ENCODE measurements around the gene C3orf49. TPM values are rescaled to one million over a fixed set of nuclear protein-coding genes. Genes with fewer than 3 reads are reported as not detected.
A peak's percentile ranks its signal among the peaks of the same experiment; 100 is the strongest.

The C3orf49 gene
- total and polyA plus RNA-seq, 2 of the 13 experiments (the other 11 are each of a cell fraction or from before 2014, with no cell fraction given): not detected

DNA sequence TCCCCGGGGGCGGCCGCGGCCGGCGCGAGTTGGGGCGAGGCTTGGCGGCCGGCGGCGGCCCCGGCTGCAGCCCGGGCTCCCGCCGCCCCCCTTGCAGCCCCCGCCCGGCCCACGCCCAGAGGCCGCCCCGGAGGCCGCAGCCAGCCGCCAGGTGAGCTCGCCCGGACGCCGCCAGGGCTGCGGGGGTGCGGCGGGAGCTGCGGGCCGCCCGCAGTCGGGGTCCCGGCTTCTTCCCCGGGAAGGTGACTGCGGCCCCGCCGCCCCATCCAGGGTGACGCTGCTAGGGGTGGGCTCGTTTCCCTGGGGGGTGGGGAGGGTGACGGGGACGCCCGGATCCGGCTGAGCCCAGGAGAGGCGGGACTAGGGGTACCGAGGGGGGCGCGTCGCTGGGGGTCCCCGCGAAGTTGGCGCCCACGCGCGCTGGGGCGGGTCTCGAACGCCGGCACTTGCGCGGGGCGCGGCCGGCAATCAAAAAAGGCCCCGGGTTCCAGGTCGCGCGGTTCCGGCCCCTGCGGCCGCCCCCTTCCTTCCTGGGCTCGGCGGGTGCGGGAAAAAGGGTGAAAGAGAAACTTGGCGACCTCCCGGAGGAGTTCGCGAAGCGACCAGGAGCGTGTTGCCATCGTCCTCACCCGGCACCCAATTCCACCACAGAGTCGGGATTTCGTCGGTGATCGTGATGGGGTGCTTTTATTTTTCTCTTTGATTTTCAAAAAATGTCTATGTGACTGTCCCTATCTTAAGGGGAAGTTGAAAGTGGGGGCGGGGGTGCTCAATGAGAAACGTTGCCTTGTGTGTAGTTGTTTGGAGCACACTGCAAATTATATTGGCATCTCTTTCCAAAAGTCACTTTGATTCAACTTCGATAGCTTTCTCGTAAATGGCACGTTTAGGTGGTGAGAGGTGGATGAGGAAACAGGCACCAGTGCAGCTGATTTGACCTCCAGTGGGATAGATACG, 45.2 kb downstream of the C3orf49 start (continued):
- no peak for TF ChIP-seq ZNF557 (CRISPR knock-in tag; IDR thresholded peaks at IDR 0.05)
- no peak for TF ChIP-seq ZZZ3 (CRISPR knock-in tag; IDR thresholded peaks at IDR 0.05; ENCODE audit: borderline replicate concordance)
- TF ChIP-seq ZNF3 (CRISPR knock-in tag; IDR thresholded peaks at IDR 0.05): no peak
- no peak for TF ChIP-seq SIX4 (CRISPR knock-in tag; IDR thresholded peaks at IDR 0.05)
- 0 out of 2 replicates have a peak, but pooled peaks have one; percentile 42 for TF ChIP-seq ZNF605 (CRISPR knock-in tag; IDR thresholded peaks at IDR 0.05)
- TF ChIP-seq ZMYM4 (CRISPR knock-in tag; IDR thresholded peaks at IDR 0.05): no peak
- no peak for TF ChIP-seq ZNF367 (CRISPR knock-in tag; IDR thresholded peaks at IDR 0.05; ENCODE audit: borderline replicate concordance)
- peak; percentile 40 for TF ChIP-seq YY1 (IDR thresholded peaks at IDR 0.05; ENCODE audit: insufficient read depth, insufficient replicate concordance, low read depth, low read length)
- TF ChIP-seq NFE2L1 (CRISPR knock-in tag; IDR thresholded peaks at IDR 0.05; ENCODE audit: borderline replicate concordance): no peak
- TF ChIP-seq TBX3 (IDR thresholded peaks at IDR 0.05; ENCODE audit: borderline replicate concordance): no peak
- TF ChIP-seq POLR2A (IDR thresholded peaks at IDR 0.05; ENCODE audit: insufficient read depth in 1 of 2, low read depth in 2 of 2, low read length in 2 of 2): 0 out of 4 replicates have a peak, but pooled peaks of 1 of the 2 experiments have one; percentile 18
- TF ChIP-seq, protein P1, sequence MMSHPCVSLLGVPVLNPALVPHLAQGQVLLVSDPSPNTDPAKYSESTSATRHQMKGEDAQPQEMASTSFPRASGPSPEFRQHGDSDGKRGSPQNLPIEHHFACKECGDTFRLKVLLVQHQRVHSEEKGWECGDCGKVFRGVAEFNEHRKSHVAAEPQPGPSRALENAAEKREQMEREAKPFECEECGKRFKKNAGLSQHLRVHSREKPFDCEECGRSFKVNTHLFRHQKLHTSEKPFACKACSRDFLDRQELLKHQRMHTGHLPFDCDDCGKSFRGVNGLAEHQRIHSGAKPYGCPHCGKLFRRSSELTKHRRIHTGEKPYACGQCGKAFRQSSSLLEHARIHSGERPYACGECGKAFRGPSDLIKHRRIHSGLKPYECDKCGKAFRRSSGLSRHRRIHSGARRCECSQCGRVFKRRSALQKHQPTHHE (CRISPR knock-in tag; IDR thresholded peaks at IDR 0.05; ENCODE audit: borderline replicate concordance): no peak
- TF ChIP-seq ATF7 (IDR thresholded peaks at IDR 0.05): no peak
- TF ChIP-seq ATF7 (CRISPR knock-in tag; IDR thresholded peaks at IDR 0.05): no peak
- no peak for TF ChIP-seq CSRNP1 (CRISPR knock-in tag; IDR thresholded peaks at IDR 0.05)
- no peak for TF ChIP-seq ZSCAN21 (CRISPR knock-in tag; IDR thresholded peaks at IDR 0.05; ENCODE audit: borderline replicate concordance)
- no peak for TF ChIP-seq ZSCAN20 (CRISPR knock-in tag; IDR thresholded peaks at IDR 0.05; ENCODE audit: borderline replicate concordance)
- no peak for TF ChIP-seq ZNF296 (CRISPR knock-in tag; conservative IDR thresholded peaks at IDR 0.05)
- TF ChIP-seq SMARCE1 (IDR thresholded peaks at IDR 0.05; ENCODE audit: borderline replicate concordance): no peak
- TF ChIP-seq, protein P2, sequence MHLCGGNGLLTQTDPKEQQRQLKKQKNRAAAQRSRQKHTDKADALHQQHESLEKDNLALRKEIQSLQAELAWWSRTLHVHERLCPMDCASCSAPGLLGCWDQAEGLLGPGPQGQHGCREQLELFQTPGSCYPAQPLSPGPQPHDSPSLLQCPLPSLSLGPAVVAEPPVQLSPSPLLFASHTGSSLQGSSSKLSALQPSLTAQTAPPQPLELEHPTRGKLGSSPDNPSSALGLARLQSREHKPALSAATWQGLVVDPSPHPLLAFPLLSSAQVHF (CRISPR knock-in tag; IDR thresholded peaks at IDR 0.05): no peak

All from HepG2 (cell line).